ENCODE data around the gene TAF10.

The TAF10 gene

DNA sequence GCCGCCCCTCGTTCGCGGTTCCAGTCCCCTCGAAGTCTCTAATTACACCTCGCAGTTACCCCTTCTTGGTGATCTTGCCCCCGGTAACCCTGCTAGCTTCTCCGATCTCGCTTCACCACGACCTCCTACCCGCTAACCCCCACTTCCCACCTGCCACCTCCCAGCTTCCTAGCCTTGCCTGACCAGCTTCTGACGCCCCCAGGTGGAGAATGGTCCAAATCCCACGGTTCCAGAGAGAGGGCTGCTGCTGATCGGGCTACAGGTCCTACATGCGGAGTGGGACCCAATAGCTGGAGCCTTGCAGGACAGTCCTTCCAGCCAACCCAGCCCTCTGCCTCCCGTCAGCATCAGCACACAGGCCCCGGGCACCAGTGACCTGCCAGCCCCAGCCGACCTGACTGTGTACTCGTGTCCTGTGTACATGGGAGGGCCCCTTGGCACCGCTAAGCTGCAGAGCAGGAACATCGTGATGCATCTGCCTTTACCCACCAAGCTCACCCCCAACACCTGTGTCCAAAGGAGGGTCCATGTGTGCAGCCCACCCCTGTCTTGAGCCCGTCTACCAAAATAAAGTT is 40.5 kb downstream of the TAF10 start:
- no peak for DNase-seq (ENCODE audit: low read depth)
- no peak overlapping the region for H3K4me3 ChIP-seq (ENCODE audit: low read depth, low read length)
- TF ChIP-seq, protein P1, sequence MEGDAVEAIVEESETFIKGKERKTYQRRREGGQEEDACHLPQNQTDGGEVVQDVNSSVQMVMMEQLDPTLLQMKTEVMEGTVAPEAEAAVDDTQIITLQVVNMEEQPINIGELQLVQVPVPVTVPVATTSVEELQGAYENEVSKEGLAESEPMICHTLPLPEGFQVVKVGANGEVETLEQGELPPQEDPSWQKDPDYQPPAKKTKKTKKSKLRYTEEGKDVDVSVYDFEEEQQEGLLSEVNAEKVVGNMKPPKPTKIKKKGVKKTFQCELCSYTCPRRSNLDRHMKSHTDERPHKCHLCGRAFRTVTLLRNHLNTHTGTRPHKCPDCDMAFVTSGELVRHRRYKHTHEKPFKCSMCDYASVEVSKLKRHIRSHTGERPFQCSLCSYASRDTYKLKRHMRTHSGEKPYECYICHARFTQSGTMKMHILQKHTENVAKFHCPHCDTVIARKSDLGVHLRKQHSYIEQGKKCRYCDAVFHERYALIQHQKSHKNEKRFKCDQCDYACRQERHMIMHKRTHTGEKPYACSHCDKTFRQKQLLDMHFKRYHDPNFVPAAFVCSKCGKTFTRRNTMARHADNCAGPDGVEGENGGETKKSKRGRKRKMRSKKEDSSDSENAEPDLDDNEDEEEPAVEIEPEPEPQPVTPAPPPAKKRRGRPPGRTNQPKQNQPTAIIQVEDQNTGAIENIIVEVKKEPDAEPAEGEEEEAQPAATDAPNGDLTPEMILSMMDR (IDR thresholded peaks at IDR 0.05; ENCODE audit: control insufficient read depth, extremely low read depth, insufficient read depth) = no peak

DNA sequence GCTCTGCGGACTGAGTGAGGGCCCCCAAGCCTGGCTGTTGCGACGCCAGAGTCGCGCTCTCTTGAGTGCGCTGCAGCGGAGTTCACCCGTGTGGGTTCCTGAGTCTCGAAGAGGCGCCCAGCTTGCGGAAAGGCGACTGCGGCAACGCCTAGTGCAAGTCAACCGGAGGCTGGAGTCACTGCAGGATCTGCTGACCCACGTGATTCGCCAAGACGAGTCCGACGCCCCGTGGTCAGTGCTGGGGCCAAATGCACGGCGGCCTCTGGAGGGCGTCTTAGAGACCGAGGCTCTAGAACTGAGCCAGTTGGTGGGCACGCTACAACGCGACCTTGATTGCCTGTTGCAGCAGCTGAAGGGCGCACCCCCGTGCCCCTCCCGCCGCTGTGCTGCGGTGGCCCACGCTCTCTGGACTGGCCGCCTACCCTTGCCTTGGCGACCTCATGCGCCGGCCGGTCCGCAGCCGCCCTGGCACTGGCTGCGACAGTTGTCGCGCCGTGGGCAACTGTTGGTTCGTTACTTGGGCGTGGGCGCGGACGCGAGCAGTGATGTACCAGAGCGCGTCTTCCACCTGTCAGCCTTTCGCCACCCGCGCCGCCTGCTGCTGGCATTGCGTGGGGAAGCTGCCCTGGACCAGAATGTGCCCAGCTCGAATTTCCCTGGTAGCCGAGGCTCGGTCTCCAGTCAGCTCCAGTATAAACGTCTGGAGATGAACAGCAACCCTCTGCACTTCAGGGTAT is 41.2 kb downstream of the TAF10 start:
- no peak for DNase-seq (ENCODE audit: low read depth)
- TF ChIP-seq, protein P1 (IDR thresholded peaks at IDR 0.05; ENCODE audit: control insufficient read depth, extremely low read depth, insufficient read depth) = no peak
- H3K4me3 ChIP-seq (ENCODE audit: low read depth, low read length) = no peak overlapping the region

DNA sequence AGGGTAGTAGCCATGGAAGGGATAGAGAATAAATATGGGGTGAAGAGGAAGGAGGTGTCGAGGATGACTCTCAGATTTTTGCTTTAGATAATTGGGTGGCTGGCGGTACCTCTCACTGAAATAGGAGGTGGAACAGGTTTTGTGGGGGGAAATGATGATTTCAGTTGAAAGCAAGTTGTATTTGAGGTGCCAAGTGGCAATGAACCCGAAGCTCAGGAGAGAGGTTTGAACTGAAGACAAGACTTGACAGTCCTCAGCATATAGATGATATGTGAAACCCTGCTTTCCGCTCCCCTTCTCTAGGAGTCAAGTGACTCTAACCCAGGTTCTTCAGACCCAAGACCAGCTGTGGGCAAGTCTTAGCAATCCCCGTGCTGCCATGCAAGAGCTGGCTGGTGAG is 42.3 kb downstream of the TAF10 start:
- H3K4me3 ChIP-seq (ENCODE audit: low read depth, low read length) = no peak overlapping the region
- DNase-seq (ENCODE audit: low read depth) = no peak
- TF ChIP-seq, protein P1 (IDR thresholded peaks at IDR 0.05; ENCODE audit: control insufficient read depth, extremely low read depth, insufficient read depth) = no peak

DNA sequence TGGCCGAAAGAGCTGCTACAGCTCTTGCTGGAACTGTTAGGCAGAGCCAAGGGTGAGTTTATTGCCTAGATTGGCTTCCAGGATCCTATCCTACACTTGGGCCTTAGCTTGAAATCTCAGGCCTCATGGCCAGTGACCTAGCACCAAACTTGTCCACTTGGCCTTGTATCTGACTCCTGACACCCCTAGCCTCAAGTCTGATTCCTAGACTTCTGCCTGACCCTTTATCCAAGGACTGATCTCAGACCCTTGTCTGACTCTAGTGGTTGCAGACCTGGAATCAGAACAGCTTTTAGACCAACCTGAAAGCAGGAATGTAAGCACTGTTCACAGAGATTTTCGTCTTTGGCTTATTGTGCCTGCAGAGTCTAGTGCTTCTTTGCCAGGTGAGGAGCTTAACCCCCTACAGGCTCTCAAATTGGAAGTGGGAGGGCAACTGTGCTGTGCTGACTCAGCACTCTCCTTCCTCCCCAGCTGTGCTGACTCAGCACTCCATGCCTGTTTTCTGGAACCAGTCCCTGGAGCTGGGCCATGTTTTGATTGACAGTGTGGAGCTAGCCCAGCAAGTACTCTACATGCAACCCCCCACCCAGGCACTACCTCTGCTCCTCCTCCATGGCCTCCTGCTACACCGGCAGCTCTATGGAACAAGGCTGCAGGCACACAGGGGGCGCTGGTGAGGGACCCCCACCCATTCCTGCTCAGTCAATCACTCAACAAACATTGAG is 43.7 kb downstream of the TAF10 start:
- peak; percentile 76 for DNase-seq (ENCODE audit: low read depth)
- no peak overlapping the region for H3K4me3 ChIP-seq (ENCODE audit: low read depth, low read length)
- TF ChIP-seq, protein P1 (IDR thresholded peaks at IDR 0.05; ENCODE audit: control insufficient read depth, extremely low read depth, insufficient read depth) = no peak

DNA sequence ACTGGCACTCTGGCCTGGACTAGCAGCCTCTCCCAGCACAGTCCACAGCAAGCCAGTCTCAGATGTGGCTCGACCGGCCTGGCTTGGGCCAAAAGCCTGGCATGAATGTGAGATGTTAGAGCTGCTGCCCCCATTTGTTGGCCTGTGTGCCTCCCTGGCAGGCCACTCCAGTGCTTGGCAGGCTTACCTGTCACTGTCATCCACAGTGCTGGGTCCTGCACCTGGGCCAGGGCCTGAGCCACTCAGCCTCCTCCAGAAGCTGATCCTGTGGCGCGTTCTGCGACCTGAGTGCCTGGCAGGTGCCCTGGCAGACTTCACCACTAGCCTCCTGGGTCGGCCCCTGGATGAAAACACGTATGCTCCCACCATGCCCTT is 44.7 kb downstream of the TAF10 start:
- no peak overlapping the region for H3K4me3 ChIP-seq (ENCODE audit: low read depth, low read length)
- peak; percentile 75 for DNase-seq (ENCODE audit: low read depth)
- TF ChIP-seq, protein P1 (IDR thresholded peaks at IDR 0.05; ENCODE audit: control insufficient read depth, extremely low read depth, insufficient read depth) = no peak

DNA sequence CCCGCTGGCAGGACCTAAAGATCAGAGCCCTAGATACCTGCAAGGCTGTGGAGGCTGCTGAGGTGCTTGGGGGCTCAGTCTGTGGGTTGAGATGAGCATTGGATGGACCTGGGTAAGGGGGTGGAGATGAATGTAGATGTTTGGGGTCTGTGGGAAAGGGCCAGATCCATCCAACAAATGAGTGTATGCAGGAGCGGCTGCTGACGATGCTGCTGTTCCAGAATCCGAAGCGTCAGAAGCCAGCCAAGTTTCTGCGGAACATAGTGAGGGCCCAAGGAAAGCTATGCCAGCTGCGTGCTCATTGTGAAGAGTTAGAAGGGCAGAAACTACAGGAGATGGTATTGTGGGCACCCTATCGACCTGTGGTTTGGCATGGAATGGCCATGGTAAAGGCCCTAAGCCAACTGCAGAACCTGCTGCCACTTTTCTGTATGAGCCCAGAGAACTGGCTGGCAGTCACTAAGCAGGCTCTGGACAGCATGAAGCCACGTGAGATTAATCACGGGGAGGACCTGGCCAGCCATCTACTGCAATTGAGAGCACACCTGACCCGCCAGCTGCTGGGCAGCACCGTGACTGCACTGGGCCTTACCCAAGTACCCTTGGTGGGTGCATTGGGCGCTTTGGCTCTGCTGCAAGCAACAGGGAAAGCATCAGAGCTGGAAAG is 45.2 kb downstream of the TAF10 start:
- TF ChIP-seq, protein P1 (IDR thresholded peaks at IDR 0.05; ENCODE audit: control insufficient read depth, extremely low read depth, insufficient read depth) = no peak
- no peak overlapping the region for H3K4me3 ChIP-seq (ENCODE audit: low read depth, low read length)
- no peak for DNase-seq (ENCODE audit: low read depth)
